HG03432 (cell line): ENCODE results near the gene CCDC178.
A peak's percentile ranks its signal among the peaks of the same experiment; 100 is the strongest.

Source experiments
- ATAC-seq: cut with Tn5 transposase; IDR thresholded peaks from one replicate; pipeline ENCODE4 v1.9.1; 2021; ENCODE audit warnings: mild to moderate bottlenecking, moderate library complexity; ENCODE audit not compliant: unreplicated experiment

CCDC178 gene

DNA sequence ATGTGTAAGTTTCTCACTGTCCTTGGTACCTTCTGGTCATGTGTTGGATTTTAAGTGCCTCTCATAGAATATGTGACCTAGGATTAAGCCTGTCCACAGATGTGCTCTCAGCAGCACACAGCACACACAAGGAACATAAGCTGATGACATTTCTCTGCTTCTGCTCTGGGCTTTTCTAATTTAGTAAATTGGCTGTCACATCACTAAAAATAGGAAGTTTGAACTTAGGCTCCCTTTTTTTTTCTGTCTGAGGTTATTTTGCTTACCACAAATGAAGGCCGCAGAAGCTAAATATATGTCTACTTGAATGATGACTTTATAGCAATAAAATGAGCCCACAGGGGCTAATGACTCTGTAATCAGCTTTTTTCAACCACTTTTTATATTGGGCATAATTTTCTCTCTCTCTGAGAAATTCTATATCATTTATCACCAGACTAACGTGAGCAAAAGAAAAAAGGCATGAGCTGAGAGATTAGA lies 517.5 kb downstream of the CCDC178 start:
- ATAC-seq, result no peak

- ATAC-seq, result no peak
These were observed 519.4 kb downstream of the CCDC178 start for GRCh38 chr18:32920796-32921787.

DNA sequence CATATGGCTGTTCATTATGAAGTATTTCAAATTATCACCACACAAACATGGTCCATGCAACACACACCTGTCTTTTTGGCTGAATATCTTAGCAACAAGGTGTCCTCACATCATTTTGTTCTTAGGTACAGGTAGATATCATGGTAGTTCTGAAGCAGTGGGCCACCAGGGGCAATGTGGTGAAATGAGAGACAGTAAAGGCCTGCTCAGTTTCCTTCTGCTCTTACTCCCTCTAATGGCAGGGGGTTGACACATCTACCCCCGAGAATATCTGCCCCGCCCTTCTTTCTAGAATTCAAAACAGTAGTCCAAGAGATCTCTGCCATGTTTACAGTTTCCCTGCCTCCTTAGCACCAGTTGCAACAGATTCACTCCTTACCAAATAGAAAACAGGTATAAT lies 520.7 kb downstream of the CCDC178 start:
- peak; percentile 92 for ATAC-seq

DNA sequence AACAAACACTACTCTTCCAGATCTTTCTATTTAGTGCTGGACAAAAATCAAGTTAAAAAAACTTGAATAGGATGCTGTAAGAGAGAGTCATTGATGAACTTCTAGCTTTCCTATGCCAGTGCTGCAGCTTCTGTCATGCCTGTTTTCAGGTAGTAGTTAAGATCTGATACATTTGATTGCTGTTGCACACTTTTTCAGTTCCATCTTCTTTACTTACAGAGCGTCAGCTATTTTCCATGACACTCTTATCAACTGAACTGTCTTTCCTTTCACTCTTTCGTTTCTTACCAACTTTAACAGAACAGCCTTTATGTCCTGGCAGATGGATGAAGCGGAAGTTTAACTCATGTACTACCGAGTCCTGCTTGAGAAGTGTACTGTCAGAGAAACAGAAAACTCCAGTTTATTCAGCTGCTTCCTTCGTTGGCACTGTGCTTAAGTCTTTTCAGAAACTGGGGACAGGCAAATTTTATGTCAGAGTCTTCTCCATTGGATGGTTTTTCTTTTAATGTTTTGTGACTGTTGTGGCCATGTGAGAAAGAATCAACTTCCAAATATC lies 521.8 kb downstream of the CCDC178 start:
- no peak for ATAC-seq

- ATAC-seq, result no peak
These were observed 525.0 kb downstream of the CCDC178 start for GRCh38 chr18:32915516-32915915.

- ATAC-seq, result no peak
These were observed 528.7 kb downstream of the CCDC178 start for GRCh38 chr18:32911660-32912284.

- ATAC-seq, result no peak
These were observed 529.7 kb downstream of the CCDC178 start for GRCh38 chr18:32910694-32911296.

- ATAC-seq, result no peak
These were observed 530.5 kb downstream of the CCDC178 start for GRCh38 chr18:32909798-32910561.

DNA sequence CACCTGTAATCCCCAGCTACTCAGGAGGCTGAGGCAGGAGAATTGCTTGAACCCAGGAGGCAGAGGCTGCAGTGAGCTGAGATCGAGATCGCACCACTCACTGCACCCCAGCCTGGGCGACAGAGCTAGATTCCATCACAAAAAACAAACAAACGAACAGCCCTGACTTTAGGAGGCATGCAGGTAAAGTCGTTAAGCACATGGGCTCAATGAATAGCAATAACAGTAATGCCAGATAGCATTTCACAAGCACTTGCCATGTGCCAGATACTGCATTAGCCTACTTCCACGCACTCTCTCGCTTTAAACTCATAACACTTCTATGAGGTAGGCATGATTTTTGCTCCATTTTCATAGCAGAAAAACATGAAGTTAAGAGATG lies 532.1 kb downstream of the CCDC178 start:
- ATAC-seq, result no peak

DNA sequence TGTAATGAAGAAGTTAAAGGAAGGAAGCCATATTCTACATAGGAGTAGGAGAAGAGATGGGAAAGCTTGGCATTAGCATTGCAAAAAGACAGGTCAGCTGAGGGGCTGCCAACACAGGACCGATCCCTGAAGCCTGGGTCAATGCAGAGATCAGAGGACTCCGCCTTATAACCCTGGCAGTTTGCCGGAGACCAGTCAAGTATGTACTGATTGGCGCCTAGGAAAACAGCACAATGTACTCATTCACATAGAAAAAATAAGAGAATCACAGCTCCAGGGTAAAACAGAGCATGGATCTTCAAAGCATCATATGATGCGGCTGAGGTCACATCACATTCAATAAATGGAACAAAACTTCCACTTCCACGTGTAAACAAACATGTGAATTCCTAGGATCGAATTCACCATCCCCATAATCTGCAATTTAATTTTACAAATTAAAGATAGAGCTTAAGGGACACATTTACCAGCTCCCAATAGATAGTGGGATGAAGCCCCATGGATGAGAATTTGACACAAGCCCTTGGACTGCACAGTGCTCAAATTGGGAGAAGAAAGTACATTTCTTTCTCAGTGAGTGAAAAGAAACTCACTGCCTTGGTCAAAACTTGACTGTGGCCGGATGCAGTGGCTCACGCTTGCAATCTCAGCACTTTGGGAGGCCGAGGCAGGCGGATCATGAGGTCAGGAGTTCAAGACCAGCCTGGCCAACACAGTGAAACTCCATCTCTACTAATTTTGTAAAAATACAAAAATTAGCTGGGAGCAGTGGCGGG lies 532.7 kb downstream of the CCDC178 start:
- ATAC-seq, result no peak

- ATAC-seq, result no peak
These were observed 533.3 kb downstream of the CCDC178 start for GRCh38 chr18:32907311-32907585.

GRCh38 chr18:32906506-32907310 lies 533.8 kb downstream of the CCDC178 start:
- ATAC-seq, result no peak

- no peak for ATAC-seq
These were observed 534.9 kb downstream of the CCDC178 start for GRCh38 chr18:32905651-32906050.

GRCh38 chr18:32902568-32903330 lies 537.8 kb downstream of the CCDC178 start:
- ATAC-seq, result no peak

DNA sequence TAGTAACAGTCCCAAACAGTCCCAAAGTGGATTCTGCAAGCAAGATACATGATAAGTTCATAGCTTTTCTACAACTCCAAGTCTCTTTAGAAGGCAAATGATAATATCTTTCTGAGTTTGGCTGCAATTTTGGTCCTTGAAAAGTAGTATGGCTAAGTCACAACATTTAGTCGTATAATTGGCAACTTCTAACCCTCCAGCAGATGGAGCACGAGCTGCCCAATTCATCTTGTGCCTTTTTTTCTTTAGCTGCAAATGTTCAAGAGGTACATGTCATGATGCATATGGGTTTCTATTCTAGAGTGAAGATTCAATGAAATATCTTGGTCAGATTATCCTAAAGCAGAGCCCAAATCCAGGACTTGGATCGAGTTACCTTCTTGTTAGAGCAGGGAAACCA lies 540.7 kb downstream of the CCDC178 start:
- ATAC-seq, result no peak

DNA sequence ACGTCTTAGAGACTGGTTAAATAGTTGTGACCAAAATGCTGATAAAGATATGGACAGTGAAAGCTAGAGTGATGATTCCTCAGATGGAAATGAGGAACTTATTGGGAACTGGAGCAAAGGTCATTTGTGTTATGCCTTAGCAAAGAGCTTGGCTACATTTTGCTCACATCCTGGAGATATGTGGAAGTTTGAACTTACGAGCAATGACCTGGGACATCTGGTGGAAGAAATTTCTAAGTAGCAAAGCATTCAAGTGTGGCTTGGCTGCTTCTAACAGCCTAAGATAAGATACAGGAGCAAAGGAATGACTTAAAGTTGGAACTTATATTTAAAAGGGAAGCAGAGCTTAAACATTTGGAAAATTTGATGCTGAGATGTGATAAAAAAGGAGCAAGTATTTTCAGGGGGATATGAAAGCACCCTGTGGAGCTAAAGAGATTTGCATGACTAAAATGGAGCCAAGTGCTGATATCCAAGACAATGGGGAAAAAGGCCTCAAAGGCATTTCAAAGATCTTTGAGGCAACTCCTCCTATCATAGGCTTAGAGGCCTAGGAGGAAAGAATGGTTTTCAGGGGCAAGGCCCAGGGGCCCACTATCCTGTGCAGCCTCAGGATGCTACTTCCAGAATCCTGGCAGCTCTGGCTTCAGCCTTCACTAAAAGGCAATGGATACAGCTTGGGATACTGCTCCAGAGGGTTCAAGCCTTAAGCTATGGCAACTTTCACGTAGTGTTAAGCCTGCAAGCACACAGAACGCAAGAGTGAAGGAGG lies 543.6 kb downstream of the CCDC178 start:
- no peak for ATAC-seq

- ATAC-seq, result no peak
These were observed 546.6 kb downstream of the CCDC178 start for GRCh38 chr18:32893915-32894314.

DNA sequence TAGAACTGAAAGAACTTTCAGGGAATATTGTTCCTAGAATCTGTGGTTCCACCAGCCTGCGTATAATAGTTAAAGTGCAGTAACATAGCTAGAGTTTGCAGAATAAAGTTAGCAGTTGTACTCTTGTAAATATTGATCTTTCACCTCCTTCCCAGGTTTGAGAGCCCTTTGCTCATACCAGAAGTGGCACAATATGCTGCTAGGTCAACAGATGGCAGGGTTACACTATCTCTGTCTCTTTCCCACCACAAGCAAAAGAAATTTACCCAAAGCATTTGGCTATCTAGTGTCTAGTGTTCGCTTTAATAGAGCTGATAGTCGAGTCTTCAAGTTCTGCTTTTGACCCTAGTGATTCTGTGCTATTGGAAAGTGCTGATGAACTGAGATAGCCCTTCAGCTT lies 548.7 kb downstream of the CCDC178 start:
- no peak for ATAC-seq
